B cell (primary cell): ENCODE data around the gene LRRC31.

ENCODE experiments used
- CTCF ChIP-seq: fragments of 200-600 bp; IDR thresholded peaks from one replicate; pipeline ENCODE4 v1.8.0; 2022; ENCODE audit warnings: antibody characterized with exemption, mild to moderate bottlenecking
- EZH2 ChIP-seq: IDR thresholded peaks from 2 replicates; pipeline ENCODE4 v1.6.1; 2012; ENCODE audit warnings: borderline replicate concordance, low read depth, mild to moderate bottlenecking, moderate library complexity, low read length; ENCODE audit not compliant: insufficient read depth, poor library complexity, severe bottlenecking

- TF ChIP-seq EZH2 (no peak), CTCF (no peak)
Measured at GRCh38 chr3:169913323-169913722, 43.6 kb upstream of the LRRC31 start.
